Suprapubic skin (tissue), 3 donors: Measurements from ENCODE around the gene CPNE5.

ENCODE experiments used
- CTCF ChIP-seq, 2 donors: fragments of 200-600 bp in 1 of 2; fragments of 450-650 bp in 1 of 2; sonication (generic) in 1 of 2; IDR thresholded peaks; one replicate each; pipeline ENCODE4 v1.5.1; 2016 to 2019; ENCODE audit warnings: antibody characterized with exemption in 2 of 2, mild to moderate bottlenecking in 1 of 2, moderate library complexity in 1 of 2
- EP300 ChIP-seq: sonication (generic); formaldehyde crosslinking; IDR thresholded peaks from one replicate; pipeline ENCODE4 v1.6.1; 2017; ENCODE audit warnings: antibody characterized with exemption
- POLR2A ChIP-seq, 2 donors: fragments of 450-650 bp; IDR thresholded peaks; one replicate each; pipeline ENCODE4 v1.6.1; 2017; ENCODE audit warnings: antibody characterized with exemption in 2 of 2, mild to moderate bottlenecking in 2 of 2, moderate library complexity in 2 of 2

- no peak for TF ChIP-seq CTCF (IDR thresholded peaks at IDR 0.05)
- no peak for TF ChIP-seq POLR2A (IDR thresholded peaks at IDR 0.05)
- TF ChIP-seq EP300: no peak
Measured at GRCh38 chr6:36825452-36825851, 13.8 kb downstream of the CPNE5 start.
